GM12878 (cell line): Measurements from ENCODE around the gene MLEC. TPM values are rescaled to one million over a fixed set of nuclear protein-coding genes. Genes with fewer than 3 reads are reported as not detected.

Experiments used
- ATAC-seq: fragments of 200-7000 bp; cut with Tn5 transposase; 3 replicates; pipeline ENCODE4 v1.9.1; 2020; ENCODE audit warnings: mild to moderate bottlenecking, moderate library complexity
- BruUV-seq: library from RNA; stranded (reverse); fragments of 400-500 nt; replicated peaks from 2 replicates; lab custom pipeline; 2021; lab: Mats Ljungman, UMichigan
- CTCF ChIA-PET: fragments of 300-600 bp; sonication (Branson Sonifier 250); formaldehyde crosslinking; extraction: SDS; loops from one replicate; lab custom pipeline; 2021; ENCODE audit warnings: inconsistent platforms; lab: Yijun Ruan, JAX
- POLR2A ChIA-PET: fragments of 350-600 bp; formaldehyde crosslinking; extraction: SDS; loops from one replicate; lab custom pipeline; 2021; ENCODE audit warnings: inconsistent platforms; lab: Charles Lee
- RAD21 ChIA-PET: fragments of 300-600 bp; sonication (Branson Sonifier 250); formaldehyde crosslinking; loops from one replicate; lab custom pipeline; 2023; ENCODE audit warnings: antibody characterized with exemption; ENCODE audit not compliant: unreplicated experiment; lab: Charles Lee
- SMC1A ChIA-PET: fragments of 300-600 bp; sonication (Branson Sonifier 250); formaldehyde crosslinking; loops from one replicate; lab custom pipeline; 2023; ENCODE audit not compliant: unreplicated experiment, uncharacterized antibody; lab: Charles Lee
- DNase-seq: peaks from one replicate; pipeline ENCODE4 v3.0.0-alpha.2; 2011; ENCODE audit warnings: low read depth, low spot score
- FAIRE-seq: peaks from 3 replicates; lab custom pipeline; 2011; peaks lifted over from hg19 to GRCh38; lab: Jason Lieb, UNC
- H2AFZ ChIP-seq: 2 replicates; pipeline ENCODE4 v1.6.0; 2011; ENCODE audit warnings: low read depth, low read length, control low read depth; ENCODE audit not compliant: control insufficient read depth
- H3K27ac ChIP-seq: 2 replicates; pipeline ENCODE4 v1.5.1; 2011; ENCODE audit warnings: control low read depth; ENCODE audit not compliant: control insufficient read depth, insufficient read depth
- H3K27me3 ChIP-seq, 2 experiments: replicated peaks in 1 of 2; 2 replicates each; pipeline versions ENCODE4 v1.6.0 to v1.6.1; 2011; ENCODE audit warnings: low read length in 1 of 2; ENCODE audit not compliant: control insufficient read depth in 2 of 2, insufficient read depth in 2 of 2
- H3K36me3 ChIP-seq, 2 experiments: 2 replicates each; pipeline ENCODE4 v1.5.1; 2011; ENCODE audit warnings: low read length in 1 of 2; ENCODE audit not compliant: control insufficient read depth in 2 of 2, insufficient read depth in 2 of 2
- H3K4me1 ChIP-seq: 2 replicates; pipeline ENCODE4 v1.6.1; 2011; ENCODE audit warnings: mild to moderate bottlenecking, low read length, moderate library complexity, mixed read lengths; ENCODE audit not compliant: control insufficient read depth, insufficient read depth
- H3K4me2 ChIP-seq: 2 replicates; pipeline ENCODE4 v1.6.0; 2011; ENCODE audit warnings: control low read depth; ENCODE audit not compliant: control insufficient read depth, insufficient read depth
- H3K4me3 ChIP-seq: fragments of 200-600 bp; sonication (generic); 2 replicates; pipeline ENCODE4 v1.5.1; 2016
- H3K79me2 ChIP-seq: 2 replicates; pipeline ENCODE4 v1.6.0; 2011; ENCODE audit warnings: low read length; ENCODE audit not compliant: control insufficient read depth, insufficient read depth
- H3K9ac ChIP-seq: 2 replicates; pipeline ENCODE4 v1.8.0; 2011; ENCODE audit warnings: low read length, control low read depth, mixed read lengths; ENCODE audit not compliant: control insufficient read depth, insufficient read depth
- H3K9me3 ChIP-seq: replicated peaks from 3 replicates; pipeline ENCODE4 v1.5.1; 2011; ENCODE audit warnings: mild to moderate bottlenecking, low read length; ENCODE audit not compliant: control insufficient read depth, insufficient read depth
- H4K20me1 ChIP-seq: 2 replicates; pipeline ENCODE4 v1.6.0; 2011; ENCODE audit not compliant: control insufficient read depth, insufficient read depth
- CEBPB ChIP-seq, 2 experiments: fragments of 150-350 bp in 1 of 2; IDR thresholded peaks; 2 replicates each; pipeline ENCODE4 v1.6.1; 2012 to 2014; ENCODE audit warnings: low read depth in 2 of 2, low read length in 2 of 2, borderline replicate concordance in 1 of 2, inconsistent platforms in 1 of 2
- CUX1 ChIP-seq: IDR thresholded peaks from 2 replicates; pipeline ENCODE4 v1.6.1; 2012; ENCODE audit warnings: improper control_type of control experiment, low read depth, low read length; ENCODE audit not compliant: insufficient replicate concordance
- HDAC2 ChIP-seq: fragments of 200-600 bp; sonication (generic); IDR thresholded peaks from 2 replicates; pipeline ENCODE4 v1.6.1; 2017
- HSF1 ChIP-seq: fragments of 150-350 bp; IDR thresholded peaks from 2 replicates; pipeline ENCODE4 v1.6.1; 2014; ENCODE audit warnings: mild to moderate bottlenecking, low read depth, low read length
- MTA3 ChIP-seq: IDR thresholded peaks from 2 replicates; pipeline ENCODE4 v1.6.1; 2012; ENCODE audit warnings: low read length, inconsistent platforms, borderline replicate concordance
- RAD51 ChIP-seq: fragments of 450-650 bp; IDR thresholded peaks from 2 replicates; pipeline ENCODE4 v1.6.1; 2016; ENCODE audit warnings: moderate library complexity, mild to moderate bottlenecking, inconsistent platforms
- RBBP5 ChIP-seq: fragments of 200-600 bp; sonication (generic); conservative IDR thresholded peaks from 2 replicates; pipeline ENCODE4 v1.6.1; 2016
- ZBTB11 ChIP-seq: fragments of 450-650 bp; formaldehyde crosslinking; IDR thresholded peaks from 2 replicates; pipeline ENCODE4 v1.5.0; 2022; ENCODE audit warnings: mild to moderate bottlenecking, missing genetic modification characterization
- ZBTB33 ChIP-seq: fragments of 450-650 bp; IDR thresholded peaks from 2 replicates; pipeline ENCODE4 v1.6.1; 2017; ENCODE audit warnings: mild to moderate bottlenecking
- ZNF217 ChIP-seq: fragments of 450-650 bp; IDR thresholded peaks from 2 replicates; pipeline ENCODE4 v1.6.1; 2017; ENCODE audit warnings: antibody characterized with exemption, mild to moderate bottlenecking
- WGBS: methylation state at CpG from one replicate; pipeline ENCODE4 v1.1.6; 2016; ENCODE audit warnings: low lambda C conversion rate; ENCODE audit not compliant: insufficient replicate concordance, insufficient coverage; ENCODE audit errors: missing lambda C conversion rate; 5-methylcytosine and 5-hydroxymethylcytosine counted together
- in situ Hi-C: fragments of 300-500 bp; cut with MboI; formaldehyde crosslinking; loops from 9 replicates; pipeline ENCODE4 v1.14.3; 2018; ENCODE audit warnings: mixed read lengths
- intact Hi-C: fragments of 100-400 bp; cut with micrococcal nuclease; formaldehyde crosslinking; loops from one replicate; pipeline ENCODE4 v1.14.2; 2022; ENCODE audit not compliant: unreplicated experiment
- polyA plus RNA-seq, 11 experiments: library from polyadenylated mRNA; depleted of rRNA in 4 of 11; unstranded in 6 of 11; stranded (reverse) in 5 of 11; fragments of >200 nt; fragmentation: Nextera tagmentation in 4 of 11; fragmentation: Illumina TruSeq in 1 of 11; extraction: Ambion mirVana in 4 of 11; extraction: Trizol in 1 of 11; gene quantifications; 1 replicate in 1 of 11; 2 replicates in 10 of 11; pipeline versions ENCODE4 v1.2.1 to v1.2.3, GENCODE V29; 2011 to 2016; ENCODE audit warnings: inconsistent platforms in 2 of 11, missing spikeins in 2 of 11, low read depth in 1 of 11
- total RNA-seq, 4 experiments: library from RNA; depleted of rRNA in 3 of 4; stranded (reverse); fragments of >200 nt in 3 of 4; fragmentation: Illumina TruSeq in 1 of 4; extraction: Trizol in 1 of 4; gene quantifications; 2 replicates each; pipeline versions ENCODE4 v1.2.1 to v1.2.3, GENCODE V29; 2013 to 2021

Gene MLEC
- total and polyA plus RNA-seq, 10 of the 15 experiments (the other 5 are each of a cell fraction or from before 2014, with no cell fraction given), result 26.7 to 172 (median 103) TPM

- no peak for TF ChIP-seq CUX1
These were observed 31.1 kb downstream of the MLEC start (continued) for GRCh38 chr12:120718055-120718454.

GRCh38 chr12:120719072-120719471 is 32.1 kb downstream of the MLEC start:
- H2AFZ ChIP-seq, result no peak overlapping the region
- DNase-seq, result peak; percentile 25
- H3K4me2 ChIP-seq, result no peak overlapping the region
- no TSS peak for BruUV-seq
- no peak overlapping the region for H3K27ac ChIP-seq
- H3K9me3 ChIP-seq, result no peaks in the 10 kb centered on the region
- FAIRE-seq, result peak; percentile 23
- H3K4me1 ChIP-seq, result peaks cover 11% of the 10 kb centered on the region
- H3K79me2 ChIP-seq, result no peaks in the 10 kb centered on the region
- ChIA-PET RAD21 (interaction anchor here (1.9 kb wide), 1 partner anchor 253 kb away, joined by 4 read pairs; no protein-coding TSS in a partner anchor), POLR2A (no interaction called here), SMC1A (interaction anchor here (0.9 to 6.4 kb wide), 2 partner anchors 71 to 253 kb away, joined by 3 to 43 read pairs; no protein-coding TSS in a partner anchor), CTCF (interaction anchor here (1.9 kb wide), 1 partner anchor 72 kb away, joined by 5 read pairs; no protein-coding TSS in a partner anchor)
- no peak overlapping the region for H3K4me3 ChIP-seq
- no peaks in the 10 kb centered on the region for H4K20me1 ChIP-seq
- in situ Hi-C loops, result no loop called here
- intact Hi-C loops, result no loop called here
- TF ChIP-seq MTA3 (no peak), ZBTB33 (no peak), RBBP5 (no peak), CEBPB (IDR thresholded peaks at IDR 0.05; ENCODE audit: borderline replicate concordance in 1 of 2, low read depth in 2 of 2, low read length in 2 of 2) (no peak), RAD51 (no peak), HDAC2 (no peak), HSF1 (no peak), ZBTB11 (no peak), ZNF217 (no peak)
- ATAC-seq, result peak; percentile 77
- H3K9ac ChIP-seq, result no peak overlapping the region
- peaks cover 8 to 30% of the 10 kb centered on the region in 2 experiments for H3K36me3 ChIP-seq
- no peaks in the 10 kb centered on the region for H3K27me3 ChIP-seq
- WGBS, result 100% methylated on average over 2 of the region's 2 CpGs
